ENCODE measurements around the gene ZSCAN12.

The ZSCAN12 gene

DNA sequence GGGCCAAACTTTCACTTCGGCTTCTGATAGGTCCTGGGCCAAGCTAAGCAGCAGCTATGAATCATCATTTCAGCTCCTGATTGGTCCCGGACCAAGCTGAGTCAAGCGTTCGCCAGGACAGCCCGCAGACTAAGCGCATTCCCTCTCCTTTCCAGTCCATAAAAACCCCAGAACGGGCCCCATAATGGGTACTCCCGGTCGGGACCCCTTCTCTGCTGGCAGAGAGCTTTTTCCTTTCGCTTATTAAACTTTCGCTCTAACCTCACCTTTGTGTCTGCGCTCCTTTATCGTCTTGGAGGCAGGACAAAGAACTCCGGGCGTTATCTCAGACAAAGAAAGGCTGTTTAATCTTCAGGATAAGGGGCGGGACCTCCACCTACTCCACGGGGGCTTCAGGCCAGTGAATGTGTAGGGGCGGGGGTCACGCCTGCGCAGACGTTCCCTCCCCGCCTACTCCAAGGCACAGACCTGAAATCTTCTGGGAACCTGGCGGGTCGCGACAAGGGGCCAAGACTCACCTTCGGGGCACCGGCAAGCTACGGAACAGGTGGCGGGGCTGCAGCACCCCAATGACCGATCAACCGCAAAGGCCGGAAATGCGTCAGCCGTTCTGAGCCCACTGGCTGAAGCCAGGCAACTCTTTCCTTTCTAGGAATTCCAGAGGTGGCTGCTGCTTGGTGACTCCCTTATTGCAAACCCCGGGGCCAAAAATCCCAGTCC is 63.8 kb downstream of the ZSCAN12 start, which contains the start of gene ZSCAN31:
Gene ZSCAN31 (minus strand): TSS at position 585 of the 720 bp plus-strand sequence. CDS start 6,465 bp downstream, outside the sequence.
- TF ChIP-seq GATA1 (IDR thresholded peaks at IDR 0.05; ENCODE audit: low read depth, low read length) (no peak), POLR2A (IDR thresholded peaks at IDR 0.05; ENCODE audit: low read length) (peak; percentile 97)
- peak; percentile 97 to 99 for DNase-seq

DNA sequence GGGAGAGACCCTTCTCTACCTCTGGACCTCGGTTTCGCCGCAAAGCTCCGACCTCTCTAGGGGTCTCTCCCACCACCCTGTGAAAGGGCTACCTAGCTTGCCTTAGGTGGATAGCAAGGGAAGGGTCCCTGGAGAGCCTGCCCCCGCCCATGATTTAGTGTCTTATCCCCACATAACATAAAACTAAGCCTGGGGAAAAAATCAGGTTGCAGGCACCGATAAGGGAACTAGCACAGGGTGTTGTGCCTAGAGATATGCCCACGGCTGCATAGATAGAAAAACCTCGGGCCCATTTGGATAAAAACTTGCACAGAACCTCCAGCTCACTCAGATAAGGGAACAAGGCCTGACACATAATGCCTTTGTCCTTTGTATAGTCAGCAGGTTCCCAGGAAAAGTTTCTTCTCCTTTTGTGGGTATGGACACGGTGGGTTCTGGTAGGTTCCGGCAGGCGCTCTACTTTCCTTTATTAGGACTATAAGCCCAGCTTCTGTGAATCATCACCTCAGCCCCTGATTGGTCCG is 64.4 kb downstream of the ZSCAN12 start:
- TF ChIP-seq GATA1 (IDR thresholded peaks at IDR 0.05; ENCODE audit: low read depth, low read length) = peak; percentile 90
- TF ChIP-seq POLR2A (IDR thresholded peaks at IDR 0.05; ENCODE audit: low read length) = no peak
- DNase-seq = peak; percentile 94 to 98

DNA sequence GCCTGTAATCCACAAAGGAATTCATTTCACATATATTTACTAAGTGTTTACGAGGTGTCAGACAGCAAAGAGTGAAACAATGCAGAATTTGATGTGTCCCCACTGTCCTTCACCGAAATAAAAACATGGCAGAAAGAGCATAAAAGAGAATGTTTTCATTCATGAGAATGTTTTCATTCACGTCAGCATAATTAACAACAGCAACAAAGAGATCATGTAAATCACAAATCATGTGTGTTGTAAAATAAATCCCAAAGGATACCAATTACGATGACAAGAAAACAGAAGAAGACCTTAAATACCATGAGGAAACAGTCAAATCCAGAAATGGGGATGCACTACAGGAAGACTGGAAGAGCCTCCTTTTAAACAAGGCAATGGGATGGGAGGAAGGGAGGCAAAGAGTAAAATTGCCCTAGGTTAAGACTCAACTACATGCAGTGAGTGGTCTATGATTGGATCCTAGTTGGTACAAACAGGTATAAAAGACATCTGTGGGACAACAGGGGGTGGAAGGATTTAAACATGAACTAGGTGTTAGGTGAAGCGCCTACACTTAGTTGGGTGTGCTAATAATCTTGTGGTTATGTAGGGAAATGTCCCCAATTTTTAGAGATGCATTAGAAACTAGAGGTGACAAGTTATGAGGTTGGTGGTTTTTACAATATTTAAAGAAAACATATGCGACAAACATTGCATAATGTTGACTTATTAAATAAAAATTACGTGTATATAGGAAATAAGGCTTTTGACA is 65.1 kb downstream of the ZSCAN12 start:
- DNase-seq = no peak
- TF ChIP-seq GATA1 (IDR thresholded peaks at IDR 0.05; ENCODE audit: low read depth, low read length) = no peak
- TF ChIP-seq POLR2A (IDR thresholded peaks at IDR 0.05; ENCODE audit: low read length) = no peak

DNA sequence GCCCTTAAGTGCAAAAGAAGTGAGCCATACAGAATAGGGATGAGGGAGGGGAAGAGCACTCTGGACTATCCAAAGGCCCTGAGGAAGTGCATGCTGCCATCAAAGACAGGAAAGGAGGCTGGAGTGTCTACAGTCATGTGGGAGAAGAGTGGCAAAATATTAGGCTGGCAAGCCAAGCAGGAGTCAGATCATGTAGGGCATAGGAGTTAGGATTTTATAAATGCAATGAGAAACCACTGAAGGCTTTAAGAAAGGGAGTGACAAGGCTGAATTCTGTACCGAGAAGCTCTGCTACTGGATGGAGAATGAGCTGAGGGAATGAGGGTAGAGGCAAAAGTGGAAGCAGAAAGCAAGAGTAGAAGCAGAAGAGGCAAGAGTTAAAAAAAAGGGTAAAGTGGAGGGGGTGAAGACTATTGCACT is 65.9 kb downstream of the ZSCAN12 start:
- DNase-seq = peak; percentile 31 to 48
- TF ChIP-seq POLR2A (IDR thresholded peaks at IDR 0.05; ENCODE audit: low read length) (no peak), GATA1 (IDR thresholded peaks at IDR 0.05; ENCODE audit: low read depth, low read length) (no peak)

DNA sequence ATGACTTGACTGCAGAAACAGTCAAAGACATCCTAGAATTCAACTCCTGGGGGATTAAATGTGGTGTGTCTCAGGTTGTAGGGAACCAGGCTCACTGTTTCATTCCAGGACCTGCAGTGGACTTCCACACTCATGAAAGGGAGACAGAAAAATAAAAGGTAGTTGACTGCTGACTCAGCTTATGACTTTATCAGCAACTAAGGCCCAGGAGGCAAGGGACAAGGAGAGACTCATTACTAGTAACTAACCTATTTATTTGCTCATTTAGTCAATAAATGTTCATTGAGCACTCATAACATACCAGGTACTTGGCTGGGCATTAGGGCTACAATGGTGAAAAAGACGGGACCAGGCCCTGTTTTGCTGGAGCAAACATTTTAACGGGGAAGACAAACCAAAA is 66.5 kb downstream of the ZSCAN12 start:
- peak; percentile 39 to 51 for DNase-seq
- no peak for TF ChIP-seq POLR2A (IDR thresholded peaks at IDR 0.05; ENCODE audit: low read length)
- TF ChIP-seq GATA1 (IDR thresholded peaks at IDR 0.05; ENCODE audit: low read depth, low read length) = no peak

DNA sequence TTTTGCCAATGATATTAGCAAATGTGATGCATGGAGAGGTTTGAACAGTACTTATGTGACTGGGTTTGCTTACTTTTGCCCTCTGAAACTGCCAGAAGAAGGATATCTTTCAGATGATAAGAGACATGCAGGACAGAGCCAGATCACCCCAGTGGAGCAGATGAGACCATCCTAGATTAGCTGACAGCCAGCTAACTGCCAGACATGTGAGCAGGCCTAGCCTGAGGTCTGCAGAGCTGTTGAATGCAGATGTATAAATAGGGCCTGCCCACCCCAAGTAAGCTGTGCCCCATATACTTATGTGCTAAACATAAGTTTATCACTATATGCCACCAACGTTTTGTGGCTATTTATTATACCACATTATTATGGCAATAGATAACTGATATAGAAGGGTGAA is 69.5 kb downstream of the ZSCAN12 start:
- no peak for TF ChIP-seq POLR2A (IDR thresholded peaks at IDR 0.05; ENCODE audit: low read length)
- TF ChIP-seq GATA1 (IDR thresholded peaks at IDR 0.05; ENCODE audit: low read depth, low read length) = no peak
- peak; percentile 49 to 86 for DNase-seq
